Fibroblast of lung (primary cell): Measurements from ENCODE around the gene RUNX2.

Experiments used
- CTCF ChIP-seq, 2 donors: IDR thresholded peaks in 1 of 2; conservative IDR thresholded peaks in 1 of 2; 1 replicate in 1 of 2; 2 replicates in 1 of 2; pipeline ENCODE4 v1.5.1; 2011 to 2012; ENCODE audit warnings: low read length in 2 of 2, control low read depth in 1 of 2, inconsistent platforms in 1 of 2, low read depth in 1 of 2, mild to moderate bottlenecking in 1 of 2
- EZH2 ChIP-seq: IDR thresholded peaks from 2 replicates; pipeline ENCODE4 v1.5.1; 2012; ENCODE audit warnings: low read length, control low read depth, mild to moderate bottlenecking; ENCODE audit errors: missing control alignments

DNA sequence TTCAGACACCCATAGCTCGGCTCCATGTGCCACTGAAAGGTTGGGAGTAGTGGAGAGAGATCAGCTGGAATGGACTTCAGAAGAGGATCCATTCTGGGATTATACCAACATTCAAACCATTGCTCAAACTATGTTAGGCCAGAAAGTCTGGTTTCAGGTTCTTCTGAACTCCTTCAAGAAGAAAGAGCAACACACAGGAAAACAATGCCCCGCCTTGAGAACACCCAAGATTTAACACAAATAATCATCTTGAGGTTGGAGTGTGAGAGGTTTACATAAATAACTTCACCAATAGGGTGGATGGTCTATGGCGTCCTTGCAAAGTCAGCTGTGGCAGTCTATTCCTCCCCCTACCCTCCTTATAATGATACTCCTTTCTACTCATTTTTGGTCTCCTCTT lies 261.2 kb downstream of the RUNX2 start:
- TF ChIP-seq CTCF (conservative IDR thresholded peaks at IDR 0.05 in 1 of 2, IDR thresholded peaks at IDR 0.05 in 1 of 2; ENCODE audit: low read depth in 1 of 2, low read length in 2 of 2) (no peak), EZH2 (no peak)
